NCI-H1092 (cell line): ENCODE results near the gene THEM4.

Experiments used
- DNase-seq: peaks from one replicate; lab custom pipeline; 2025; lab: John Stamatoyannopoulos, UW

THEM4 gene

GRCh38 chr1:151834239-151834638 is 75.1 kb downstream of the THEM4 start:
- DNase-seq: no peak

- DNase-seq: no peak
Observed at GRCh38 chr1:151833172-151833900, 76.0 kb downstream of the THEM4 start.

- peak; percentile 89 for DNase-seq
Observed at GRCh38 chr1:151832318-151832980, 76.9 kb downstream of the THEM4 start.

GRCh38 chr1:151831605-151832004 is 77.7 kb downstream of the THEM4 start, which contains the start of gene RORC:
Gene RORC (minus strand): TSS chr1:151831802. CDS start chr1:151831764, 38 bp downstream.
- DNase-seq: no peak

GRCh38 chr1:151831256-151831591 is 78.1 kb downstream of the THEM4 start:
- no peak for DNase-seq

- DNase-seq: no peak
Observed at GRCh38 chr1:151830055-151830454, 79.3 kb downstream of the THEM4 start.

GRCh38 chr1:151829352-151830046 is 79.8 kb downstream of the THEM4 start:
- no peak for DNase-seq

- DNase-seq: no peak
Observed at GRCh38 chr1:151828921-151829320, 80.4 kb downstream of the THEM4 start.

GRCh38 chr1:151827853-151828252 is 81.5 kb downstream of the THEM4 start:
- no peak for DNase-seq

- no peak for DNase-seq
Observed at GRCh38 chr1:151825751-151826660, 83.3 kb downstream of the THEM4 start.

GRCh38 chr1:151825204-151825603 is 84.1 kb downstream of the THEM4 start:
- DNase-seq: no peak
